ENCODE data around the gene PARP1. TPM values are rescaled to one million over a fixed set of nuclear protein-coding genes. Genes with fewer than 3 reads are reported as not detected.

PARP1 gene
- polyA plus RNA-seq, 6 donors from 2014 or later, result 156 to 250 (median 234) TPM

Other genes with a start within 250 kb of the PARP1 start
- gene ACBD3, start 221.4 kb downstream of the PARP1 start, polyA plus RNA-seq (ENCODE audit: low read depth in 6 of 6), result 10 to 100 TPM; 38.5 to 88.1 (median 55.0) TPM
- gene MIXL1, start 184.4 kb downstream of the PARP1 start, polyA plus RNA-seq (ENCODE audit: low read depth in 6 of 6), result 1 to 10 TPM in 1 of 6 donors, under 1 TPM in 3, not detected in 2; 0.23 to 2.8 (median 0.36) TPM
- gene LIN9, start 98.9 kb downstream of the PARP1 start, polyA plus RNA-seq (ENCODE audit: low read depth in 6 of 6), result 1 to 10 TPM; 2.7 to 7.0 (median 4.7) TPM
- gene STUM, start 140.7 kb upstream of the PARP1 start, polyA plus RNA-seq (ENCODE audit: low read depth in 6 of 6), result under 1 TPM in 1 of 6 donors, not detected in 5; 0.04 TPM

All from naive B cell (primary cell).